CD4-positive, alpha-beta memory T cell (primary cell): ENCODE data around the gene FAM110D. TPM values are rescaled to one million over a fixed set of nuclear protein-coding genes. Genes with fewer than 3 reads are reported as not detected.

Experiments
- CTCF ChIA-PET: fragments of 350-600 bp; sonication (Branson Sonifier 250); formaldehyde crosslinking; loops from one replicate; lab custom pipeline; 2021; ENCODE audit warnings: inconsistent platforms; ENCODE audit not compliant: partially characterized antibody; lab: Charles Lee
- POLR2A ChIA-PET: fragments of 350-600 bp; sonication (Branson Sonifier 250); formaldehyde crosslinking; loops from one replicate; lab custom pipeline; 2021; ENCODE audit not compliant: partially characterized antibody; lab: Charles Lee
- DNase-seq, 5 donors: peaks; one replicate each; pipeline versions ENCODE4 v3.0.0 to v3.0.0-alpha.2; 2020 to 2022; ENCODE audit warnings: mixed read lengths in 1 of 5
- H3K27ac ChIP-seq: one replicate; pipeline ENCODE4 v1.7.0; 2013; ENCODE audit warnings: low read depth, low read length
- H3K27me3 ChIP-seq: 2 replicates; pipeline ENCODE4 v1.7.0; 2013; ENCODE audit warnings: mild to moderate bottlenecking, low read length, moderate library complexity; ENCODE audit not compliant: insufficient read depth
- H3K36me3 ChIP-seq: 2 replicates; pipeline ENCODE4 v1.7.0; 2013; ENCODE audit warnings: mild to moderate bottlenecking, low read length, moderate library complexity; ENCODE audit not compliant: insufficient read depth
- H3K4me1 ChIP-seq: 2 replicates; pipeline ENCODE4 v1.7.0; 2013; ENCODE audit warnings: mild to moderate bottlenecking, low read length, moderate library complexity; ENCODE audit not compliant: insufficient read depth
- H3K4me3 ChIP-seq, 2 donors: one replicate each; pipeline ENCODE4 v1.7.0; 2013; ENCODE audit warnings: low read length in 2 of 2, mild to moderate bottlenecking in 1 of 2
- H3K9me3 ChIP-seq, 2 donors: one replicate each; pipeline ENCODE4 v1.7.0; 2013; ENCODE audit warnings: low read length in 2 of 2, control low read depth in 1 of 2; ENCODE audit not compliant: control insufficient read depth in 1 of 2
- H3K27ac Mint-ChIP-seq, 7 donors: one replicate each; pipeline ENCODE4 v1.8.0; 2020 to 2021; ENCODE audit warnings: mixed read lengths in 7 of 7, mild to moderate bottlenecking in 6 of 7, inconsistent platforms in 3 of 7, moderate library complexity in 3 of 7
- H3K27me3 Mint-ChIP-seq, 2 donors: one replicate each; pipeline ENCODE4 v1.8.0; 2020 to 2021; ENCODE audit warnings: mixed read lengths in 2 of 2
- H3K36me3 Mint-ChIP-seq, 2 donors: one replicate each; pipeline ENCODE4 v1.8.0; 2020 to 2021; ENCODE audit warnings: mixed read lengths in 2 of 2, inconsistent platforms in 1 of 2, mild to moderate bottlenecking in 1 of 2
- H3K4me1 Mint-ChIP-seq, 4 donors: one replicate each; pipeline ENCODE4 v1.8.0; 2020 to 2021; ENCODE audit warnings: mixed read lengths in 4 of 4, mild to moderate bottlenecking in 1 of 4
- H3K4me3 Mint-ChIP-seq, 8 donors: one replicate each; pipeline ENCODE4 v1.8.0; 2020 to 2021; ENCODE audit warnings: mixed read lengths in 8 of 8, mild to moderate bottlenecking in 7 of 8, moderate library complexity in 6 of 8, inconsistent platforms in 3 of 8
- H3K9me3 Mint-ChIP-seq, 8 donors: one replicate each; pipeline ENCODE4 v1.8.0; 2020 to 2021; ENCODE audit warnings: mixed read lengths in 8 of 8, mild to moderate bottlenecking in 5 of 8, inconsistent platforms in 3 of 8, moderate library complexity in 1 of 8
- intact Hi-C: fragments of 100-400 bp; cut with micrococcal nuclease; formaldehyde crosslinking; loops from one replicate; pipeline ENCODE4 v1.15.1; 2023
- polyA plus RNA-seq, 2 donors: library from polyadenylated mRNA; unstranded; fragments of 300-500 nt; fragmentation: Illumina TruSeq; gene quantifications; one replicate each; pipeline ENCODE4 v1.2.3, GENCODE V29; 2021
- total RNA-seq, 2 experiments: library from RNA; stranded (reverse); gene quantifications; one replicate each; pipeline ENCODE4 v1.2.3, GENCODE V29; 2021

The FAM110D gene
- total RNA-seq = not detected
- polyA plus RNA-seq = not detected

DNA sequence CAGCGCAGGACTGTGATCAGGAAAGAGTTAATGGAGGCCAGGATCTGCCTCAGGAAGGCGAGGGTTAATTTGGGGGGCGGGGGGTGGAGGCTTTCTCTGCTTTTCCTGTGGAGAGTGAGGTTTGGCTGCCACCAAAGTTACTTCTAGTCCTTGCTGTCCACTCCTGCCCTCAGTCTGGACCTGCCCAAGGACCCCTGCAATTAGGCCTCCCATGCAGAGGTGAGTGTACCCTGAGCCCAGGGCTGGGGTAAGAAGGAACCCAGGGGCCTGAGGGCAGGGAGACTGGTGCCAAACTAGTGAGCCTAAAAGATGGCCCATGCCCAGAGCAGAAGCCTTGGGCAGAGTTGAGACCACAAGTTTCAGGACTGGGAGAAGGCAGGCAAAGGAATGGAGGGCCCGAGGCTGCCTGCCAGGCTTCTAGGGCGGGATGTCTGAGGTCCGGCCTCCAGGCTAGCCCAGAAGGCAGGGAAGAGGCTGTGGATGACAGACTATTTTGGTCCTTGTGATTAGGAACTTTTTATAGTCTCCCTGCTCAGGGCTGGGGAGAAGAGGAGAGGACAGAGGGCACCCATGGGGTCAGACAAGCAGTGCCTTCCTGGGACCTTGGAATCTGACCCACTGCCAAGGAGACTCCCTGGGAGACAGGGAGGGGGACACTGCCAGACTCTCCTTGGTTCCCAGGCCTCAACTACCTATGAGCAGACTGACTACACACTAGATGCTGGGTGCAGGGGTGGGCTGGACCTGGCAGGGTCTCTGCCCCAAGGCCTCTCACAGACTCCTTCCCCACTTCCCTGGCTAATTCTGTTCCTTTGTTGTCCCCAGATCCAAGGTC lies at the start of gene FAM110D:
TSS of gene FAM110D (plus strand) at position 172 of the 835 bp plus-strand sequence. CDS start 2,213 bp downstream, outside the sequence.
- ChIA-PET POLR2A (no interaction called here), CTCF (interaction anchor here (0.8 to 1.0 kb wide), 3 partner anchors 13 to 53 kb away, joined by 3 read pairs; partner anchors contain the start of gene ZNF593OS)
- Mint-ChIP-seq H3K27ac (peak within 1 kb of the TSS in 1 of 7 donors; percentile 57), H3K9me3 (no peaks in the 10 kb centered on the region), H3K4me3 (peak within 1 kb of the TSS in 1 of 8 donors; percentile 55), H3K4me1 (peaks cover 0 to 15% (median 8%) of the 10 kb centered on the region in 4 donors), H3K27me3 (peaks cover 19 to 36% of the 10 kb centered on the region in 2 donors), H3K36me3 (no peaks in the 10 kb centered on the region)
- H3K9me3 ChIP-seq = no peaks in the 10 kb centered on the region
- no peak within 1 kb of the TSS for H3K27ac ChIP-seq
- H3K36me3 ChIP-seq = no peaks in the 10 kb centered on the region
- peaks cover 12% of the 10 kb centered on the region for H3K4me1 ChIP-seq
- DNase-seq = no peak
- peaks cover 7% of the 10 kb centered on the region for H3K27me3 ChIP-seq
- H3K4me3 ChIP-seq = no peak within 1 kb of the TSS
- intact Hi-C loops = no loop called here

GRCh38 chr1:26109229-26110164 lies 49.4 kb upstream of the FAM110D start:
- CTCF ChIA-PET = interaction anchor here (0.7 to 14.8 kb wide), 3 partner anchors 13 to 53 kb away, joined by 3 to 296 read pairs (median 3); no protein-coding TSS in a partner anchor
- POLR2A ChIA-PET = interaction anchor here (1.5 to 6.9 kb wide), 3 partner anchors 16 to 179 kb away, joined by 3 to 189 read pairs (median 8); no protein-coding TSS in a partner anchor
- no peak for DNase-seq

DNA sequence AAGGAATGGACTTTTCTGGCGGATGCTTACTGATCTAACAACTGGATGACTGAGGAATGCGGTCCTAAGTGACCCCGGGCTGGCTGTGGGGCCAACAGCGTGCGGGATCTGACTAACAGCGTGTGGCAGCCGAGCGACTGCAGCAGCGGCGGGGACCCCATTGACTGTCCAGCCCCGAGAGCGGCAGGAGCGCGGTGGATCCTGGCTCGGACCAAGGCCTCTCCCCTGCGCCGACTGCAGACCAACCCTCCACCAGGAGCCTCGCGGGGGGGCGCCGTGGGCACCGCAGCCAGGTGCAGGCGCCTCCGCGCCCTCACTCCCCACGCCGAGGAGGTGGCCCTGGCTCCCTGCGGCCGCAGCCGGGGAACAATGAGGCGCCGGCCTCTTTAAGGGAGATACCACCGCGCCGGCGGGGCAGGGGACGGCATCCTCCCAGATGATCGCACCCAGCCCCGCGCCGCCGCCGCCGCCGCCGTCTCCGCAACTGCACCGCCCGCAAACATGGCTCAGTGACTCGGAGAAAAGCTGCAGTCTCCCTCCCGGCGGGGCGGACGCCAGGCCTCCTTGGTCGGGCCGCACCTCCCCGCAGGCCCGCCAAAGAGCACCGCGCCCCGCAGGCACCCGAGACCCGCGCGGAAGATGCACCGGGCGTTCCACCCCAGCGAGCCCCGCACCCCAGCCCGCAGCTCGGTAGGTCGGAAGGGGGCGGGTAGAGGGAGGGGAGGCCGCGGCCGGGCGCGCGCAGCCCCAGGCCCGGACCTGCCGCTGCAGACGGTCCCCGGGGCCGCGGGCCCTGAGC lies 47.9 kb upstream of the FAM110D start:
- ChIA-PET POLR2A (interaction anchor here (0.7 to 6.9 kb wide), 12 partner anchors 9 to 361 kb away, joined by 3 to 189 read pairs (median 6); partner anchors contain the start of genes CD52, CEP85 and HMGN2), CTCF (interaction anchor here (0.7 to 14.8 kb wide), 5 partner anchors 12 to 51 kb away, joined by 3 to 296 read pairs (median 11); no protein-coding TSS in a partner anchor)
- Histone ChIP-seq H3K9me3 (no peaks in the 10 kb centered on the region), H3K4me3 (peak overlapping the region; percentile 49 to 91), H3K27me3 (no peaks in the 10 kb centered on the region), H3K27ac (peak overlapping the region; percentile 77), H3K36me3 (peaks cover 13% of the 10 kb centered on the region), H3K4me1 (peaks cover 34% of the 10 kb centered on the region)
- peaks cover 7 to 24% of the 10 kb centered on the region in 2 donors for H3K36me3 Mint-ChIP-seq
- peak; percentile 79 to 83 (median 81) for DNase-seq
- H3K4me1 Mint-ChIP-seq = peaks cover 15 to 41% (median 32%) of the 10 kb centered on the region in 4 donors
- no peaks in the 10 kb centered on the region for H3K27me3 Mint-ChIP-seq
- intact Hi-C loops = loop anchor here (1.0 kb wide), 3 partner anchors 15 to 361 kb away; partner anchors contain the start of genes CEP85 and HMGN2
- H3K27ac Mint-ChIP-seq = peak overlapping the region; percentile 84 to 95 (median 92)
- no peaks in the 10 kb centered on the region for H3K9me3 Mint-ChIP-seq
- H3K4me3 Mint-ChIP-seq = peak overlapping the region; percentile 83 to 96 (median 92)

More at GRCh38 chr1:26109229-26110164, 49.4 kb upstream of the FAM110D start:
- no peaks in the 10 kb centered on the region for H3K27me3 ChIP-seq
- Mint-ChIP-seq H3K9me3 (no peaks in the 10 kb centered on the region), H3K27ac (peak overlapping the region in 4 of 7 donors; percentile 17 to 92 (median 68)), H3K4me3 (peak overlapping the region; percentile 83 to 96 (median 92)), H3K4me1 (peaks cover 19 to 44% (median 32%) of the 10 kb centered on the region in 4 donors), H3K36me3 (peaks cover 5 to 17% of the 10 kb centered on the region in 2 donors), H3K27me3 (peaks cover 0 to 1% of the 10 kb centered on the region in 2 donors)
- intact Hi-C loops = no loop called here
- H3K4me1 ChIP-seq = peaks cover 34% of the 10 kb centered on the region
- H3K9me3 ChIP-seq = no peaks in the 10 kb centered on the region
- no peak overlapping the region for H3K4me3 ChIP-seq
- no peak overlapping the region for H3K27ac ChIP-seq
- H3K36me3 ChIP-seq = peaks cover 4% of the 10 kb centered on the region

GRCh38 chr1:26111530-26112406 lies 47.1 kb upstream of the FAM110D start, which contains the start of gene PDIK1L:
Gene PDIK1L, plus strand, starts transcription at chr1:26111824. Its CDS starts 2,485 bp downstream, at chr1:26114309.
- ChIA-PET CTCF (interaction anchor here (0.8 to 14.8 kb wide), 6 partner anchors 11 to 114 kb away, joined by 3 to 296 read pairs (median 8); partner anchors contain the start of genes PAFAH2 and ZNF593), POLR2A (interaction anchor here (0.7 to 6.9 kb wide), 15 partner anchors 8 to 493 kb away, joined by 3 to 189 read pairs (median 4); partner anchors contain the start of genes CD52, CEP85 and HMGN2)
- peak within 1 kb of the TSS; percentile 92 to 96 (median 95) for H3K4me3 Mint-ChIP-seq
- no peaks in the 10 kb centered on the region for H3K27me3 Mint-ChIP-seq
- no peaks in the 10 kb centered on the region for H3K9me3 ChIP-seq
- peak; percentile 93 to 94 (median 94) for DNase-seq
- peak within 1 kb of the TSS; percentile 88 to 98 (median 94) for H3K27ac Mint-ChIP-seq
- intact Hi-C loops = loop anchor here (1.0 kb wide), 3 partner anchors 15 to 361 kb away; partner anchors contain the start of genes CEP85 and HMGN2
- peak within 1 kb of the TSS; percentile 77 for H3K27ac ChIP-seq
- H3K27me3 ChIP-seq = no peaks in the 10 kb centered on the region
- peaks cover 13% of the 10 kb centered on the region for H3K36me3 ChIP-seq
- H3K4me3 ChIP-seq = peak within 1 kb of the TSS; percentile 49 to 91
- H3K4me1 Mint-ChIP-seq = peaks cover 15 to 41% (median 32%) of the 10 kb centered on the region in 4 donors
- no peaks in the 10 kb centered on the region for H3K9me3 Mint-ChIP-seq
- peaks cover 34% of the 10 kb centered on the region for H3K4me1 ChIP-seq
- H3K36me3 Mint-ChIP-seq = peaks cover 7 to 27% of the 10 kb centered on the region in 2 donors

DNA sequence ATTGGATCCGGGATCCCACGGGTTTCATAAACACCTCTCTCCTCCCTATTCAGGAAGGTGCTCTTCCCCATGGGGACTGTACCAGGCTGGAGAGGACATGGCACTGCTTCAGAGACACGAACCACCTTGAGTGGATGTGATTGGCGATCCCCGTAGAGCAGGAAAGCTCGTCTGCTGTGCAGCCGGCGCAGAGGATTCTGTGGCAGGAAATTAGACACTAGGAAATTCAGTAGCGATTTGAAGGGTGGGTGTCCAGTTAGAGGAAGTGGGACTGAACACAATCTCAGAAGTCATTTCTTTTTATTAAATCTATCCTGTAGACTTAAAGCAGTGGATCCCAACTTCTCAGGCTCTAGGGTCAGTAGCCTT lies 46.5 kb upstream of the FAM110D start:
- peak overlapping the region; percentile 2 to 91 for H3K4me3 ChIP-seq
- H3K9me3 ChIP-seq = no peaks in the 10 kb centered on the region
- POLR2A ChIA-PET = interaction anchor here (0.6 to 6.9 kb wide), 9 partner anchors 13 to 494 kb away, joined by 3 to 189 read pairs (median 4); partner anchors contain the start of gene CEP85
- Mint-ChIP-seq H3K4me3 (peak overlapping the region; percentile 87 to 95 (median 94)), H3K27me3 (no peaks in the 10 kb centered on the region), H3K36me3 (peaks cover 7 to 30% of the 10 kb centered on the region in 2 donors), H3K4me1 (peaks cover 15 to 41% (median 32%) of the 10 kb centered on the region in 4 donors), H3K27ac (peak overlapping the region; percentile 80 to 97 (median 92)), H3K9me3 (no peaks in the 10 kb centered on the region)
- no peaks in the 10 kb centered on the region for H3K27me3 ChIP-seq
- peak overlapping the region; percentile 77 for H3K27ac ChIP-seq
- CTCF ChIA-PET = interaction anchor here (0.7 to 14.8 kb wide), 6 partner anchors 10 to 115 kb away, joined by 3 to 296 read pairs (median 5); partner anchors contain the start of genes PAFAH2 and ZNF593
- peaks cover 13% of the 10 kb centered on the region for H3K36me3 ChIP-seq
- H3K4me1 ChIP-seq = peaks cover 34% of the 10 kb centered on the region
- intact Hi-C loops = no loop called here
- no peak for DNase-seq
